HCT116 (cell line): ENCODE results near the gene C2CD3.

Experiments
- CEBPB ChIP-seq: IDR thresholded peaks from 2 replicates; pipeline ENCODE4 v1.6.1; 2012; ENCODE audit warnings: low read depth
- JUND ChIP-seq: IDR thresholded peaks from 2 replicates; pipeline ENCODE4 v1.6.1; 2012
- POLR2A ChIP-seq: IDR thresholded peaks from 2 replicates; pipeline ENCODE4 v1.7.0; 2011; ENCODE audit warnings: borderline replicate concordance; ENCODE audit not compliant: insufficient read depth, insufficient read length; ENCODE audit errors: extremely low read depth
- SRF ChIP-seq: IDR thresholded peaks from 2 replicates; pipeline ENCODE4 v1.6.1; 2012; ENCODE audit warnings: low read depth
- TCF7L2 ChIP-seq: IDR thresholded peaks from 2 replicates; pipeline ENCODE4 v1.7.0; 2011; ENCODE audit warnings: borderline replicate concordance, inconsistent platforms; ENCODE audit not compliant: insufficient read depth, insufficient read length; ENCODE audit errors: extremely low read depth
- TF ChIP-seq, protein P1 (sequence below): IDR thresholded peaks from 2 replicates; pipeline ENCODE4 v1.6.1; 2012
- TF ChIP-seq, protein P2 (sequence below), 3 experiments: fragments of 200-600 bp in 1 of 3; sonication (generic) in 1 of 3; IDR thresholded peaks in 2 of 3; conservative IDR thresholded peaks in 1 of 3; 2 replicates each; pipeline ENCODE4 v1.5.1; 2012 to 2017; ENCODE audit warnings: low read depth in 2 of 3, low read length in 2 of 3, antibody characterized with exemption in 1 of 3, borderline replicate concordance in 1 of 3, control low read depth in 1 of 3, mild to moderate bottlenecking in 1 of 3, mixed read lengths in 1 of 3, mixed run types in 1 of 3, moderate library complexity in 1 of 3; ENCODE audit not compliant: insufficient read depth in 1 of 3
- TF ChIP-seq, protein P3 (sequence below): IDR thresholded peaks from 2 replicates; pipeline ENCODE4 v1.6.1; 2012; ENCODE audit warnings: low read depth

DNA sequence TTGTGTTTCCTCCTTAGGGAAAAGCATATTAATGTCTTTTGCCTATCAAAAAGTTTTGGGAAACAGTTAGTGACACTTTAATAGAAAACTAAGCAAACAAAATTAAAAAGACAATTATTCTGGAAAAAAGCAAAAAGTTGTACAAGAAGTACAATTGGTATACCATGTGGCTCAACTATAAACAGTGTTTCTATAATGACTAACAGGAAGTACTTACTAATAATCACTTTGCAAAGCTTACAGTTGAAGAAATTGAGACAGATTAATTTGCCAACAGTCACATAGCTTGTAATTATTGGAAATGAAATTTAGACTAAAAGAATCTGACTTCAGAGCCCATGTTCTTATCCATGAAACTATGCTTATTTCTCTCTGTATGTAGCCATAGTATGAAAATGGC lies 25.0 kb upstream of the C2CD3 start:
- TF ChIP-seq POLR2A (no peak), JUND (no peak), CEBPB (no peak), TCF7L2 (no peak), SRF (no peak)
- TF ChIP-seq, protein P1, sequence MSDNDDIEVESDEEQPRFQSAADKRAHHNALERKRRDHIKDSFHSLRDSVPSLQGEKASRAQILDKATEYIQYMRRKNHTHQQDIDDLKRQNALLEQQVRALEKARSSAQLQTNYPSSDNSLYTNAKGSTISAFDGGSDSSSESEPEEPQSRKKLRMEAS: no peak
- TF ChIP-seq, protein P2, sequence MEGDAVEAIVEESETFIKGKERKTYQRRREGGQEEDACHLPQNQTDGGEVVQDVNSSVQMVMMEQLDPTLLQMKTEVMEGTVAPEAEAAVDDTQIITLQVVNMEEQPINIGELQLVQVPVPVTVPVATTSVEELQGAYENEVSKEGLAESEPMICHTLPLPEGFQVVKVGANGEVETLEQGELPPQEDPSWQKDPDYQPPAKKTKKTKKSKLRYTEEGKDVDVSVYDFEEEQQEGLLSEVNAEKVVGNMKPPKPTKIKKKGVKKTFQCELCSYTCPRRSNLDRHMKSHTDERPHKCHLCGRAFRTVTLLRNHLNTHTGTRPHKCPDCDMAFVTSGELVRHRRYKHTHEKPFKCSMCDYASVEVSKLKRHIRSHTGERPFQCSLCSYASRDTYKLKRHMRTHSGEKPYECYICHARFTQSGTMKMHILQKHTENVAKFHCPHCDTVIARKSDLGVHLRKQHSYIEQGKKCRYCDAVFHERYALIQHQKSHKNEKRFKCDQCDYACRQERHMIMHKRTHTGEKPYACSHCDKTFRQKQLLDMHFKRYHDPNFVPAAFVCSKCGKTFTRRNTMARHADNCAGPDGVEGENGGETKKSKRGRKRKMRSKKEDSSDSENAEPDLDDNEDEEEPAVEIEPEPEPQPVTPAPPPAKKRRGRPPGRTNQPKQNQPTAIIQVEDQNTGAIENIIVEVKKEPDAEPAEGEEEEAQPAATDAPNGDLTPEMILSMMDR (IDR thresholded peaks at IDR 0.05 in 2 of 3, conservative IDR thresholded peaks at IDR 0.05 in 1 of 3; ENCODE audit: borderline replicate concordance in 1 of 3, insufficient read depth in 1 of 3, low read depth in 2 of 3, low read length in 2 of 3): no peak
- TF ChIP-seq, protein P3, sequence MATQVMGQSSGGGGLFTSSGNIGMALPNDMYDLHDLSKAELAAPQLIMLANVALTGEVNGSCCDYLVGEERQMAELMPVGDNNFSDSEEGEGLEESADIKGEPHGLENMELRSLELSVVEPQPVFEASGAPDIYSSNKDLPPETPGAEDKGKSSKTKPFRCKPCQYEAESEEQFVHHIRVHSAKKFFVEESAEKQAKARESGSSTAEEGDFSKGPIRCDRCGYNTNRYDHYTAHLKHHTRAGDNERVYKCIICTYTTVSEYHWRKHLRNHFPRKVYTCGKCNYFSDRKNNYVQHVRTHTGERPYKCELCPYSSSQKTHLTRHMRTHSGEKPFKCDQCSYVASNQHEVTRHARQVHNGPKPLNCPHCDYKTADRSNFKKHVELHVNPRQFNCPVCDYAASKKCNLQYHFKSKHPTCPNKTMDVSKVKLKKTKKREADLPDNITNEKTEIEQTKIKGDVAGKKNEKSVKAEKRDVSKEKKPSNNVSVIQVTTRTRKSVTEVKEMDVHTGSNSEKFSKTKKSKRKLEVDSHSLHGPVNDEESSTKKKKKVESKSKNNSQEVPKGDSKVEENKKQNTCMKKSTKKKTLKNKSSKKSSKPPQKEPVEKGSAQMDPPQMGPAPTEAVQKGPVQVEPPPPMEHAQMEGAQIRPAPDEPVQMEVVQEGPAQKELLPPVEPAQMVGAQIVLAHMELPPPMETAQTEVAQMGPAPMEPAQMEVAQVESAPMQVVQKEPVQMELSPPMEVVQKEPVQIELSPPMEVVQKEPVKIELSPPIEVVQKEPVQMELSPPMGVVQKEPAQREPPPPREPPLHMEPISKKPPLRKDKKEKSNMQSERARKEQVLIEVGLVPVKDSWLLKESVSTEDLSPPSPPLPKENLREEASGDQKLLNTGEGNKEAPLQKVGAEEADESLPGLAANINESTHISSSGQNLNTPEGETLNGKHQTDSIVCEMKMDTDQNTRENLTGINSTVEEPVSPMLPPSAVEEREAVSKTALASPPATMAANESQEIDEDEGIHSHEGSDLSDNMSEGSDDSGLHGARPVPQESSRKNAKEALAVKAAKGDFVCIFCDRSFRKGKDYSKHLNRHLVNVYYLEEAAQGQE: no peak
